DOHH2 (cell line): ENCODE measurements around the gene TERT.

ENCODE experiments used
- CTCF ChIP-seq: fragments of 200-600 bp; sonication (generic); IDR thresholded peaks from one replicate; pipeline ENCODE4 v1.5.1; 2014; ENCODE audit warnings: antibody characterized with exemption, mild to moderate bottlenecking, low read depth, low read length; ENCODE audit not compliant: poor library complexity, severe bottlenecking
- EZH2phosphoT487 ChIP-seq: fragments of 200-600 bp; sonication (generic); IDR thresholded peaks from 2 replicates; pipeline ENCODE4 v1.6.1; 2017; ENCODE audit warnings: borderline replicate concordance, mild to moderate bottlenecking, antibody characterized with exemption, low read length, moderate library complexity, mixed read lengths

GRCh38 chr5:1219098-1219767, 75.6 kb downstream of the TERT start:
- TF ChIP-seq CTCF (no peak), EZH2phosphoT487 (no peak)
